Adrenal gland (tissue), 5 donors: ENCODE results near the gene HARS2.

Experiments
- CTCF ChIP-seq, 6 experiments: fragments of 450-650 bp in 4 of 6; fragments of 200-600 bp in 2 of 6; sonication (generic) in 1 of 6; IDR thresholded peaks; 1 replicate in 5 of 6; 2 replicates in 1 of 6; pipeline versions ENCODE4 v1.5.1 to v1.8.0; 2016 to 2021; ENCODE audit warnings: antibody characterized with exemption in 6 of 6, mild to moderate bottlenecking in 2 of 6, moderate library complexity in 1 of 6
- POLR2A ChIP-seq, 2 donors: fragments of 450-650 bp; IDR thresholded peaks; one replicate each; pipeline ENCODE4 v1.6.1; 2017; ENCODE audit warnings: antibody characterized with exemption in 2 of 2, mild to moderate bottlenecking in 2 of 2, moderate library complexity in 1 of 2
- donor health status: DM: no; HTN: no; CAD: no.

GRCh38 chr5:140674629-140675028 is 16.6 kb upstream of the HARS2 start:
- no peak for TF ChIP-seq CTCF (IDR thresholded peaks at IDR 0.05)
- no peak for TF ChIP-seq POLR2A (IDR thresholded peaks at IDR 0.05)
